IgD-negative memory B cell (primary cell): ENCODE results near the gene PTPRH. TPM values are rescaled to one million over a fixed set of nuclear protein-coding genes. Genes with fewer than 3 reads are reported as not detected.
"Not testable (repeated sequence)": the region's sequence is repeated elsewhere in the genome, so short reads cannot be mapped to it uniquely, and the experiment has no call there.

ENCODE experiments used
- H3K27ac Mint-ChIP-seq, 3 donors: one replicate each; pipeline ENCODE4 v1.8.0; 2020 to 2022; ENCODE audit warnings: mild to moderate bottlenecking in 3 of 3, mixed read lengths in 3 of 3, moderate library complexity in 1 of 3
- H3K27me3 Mint-ChIP-seq: one replicate; pipeline ENCODE4 v1.8.0; 2021; ENCODE audit warnings: mixed read lengths
- H3K36me3 Mint-ChIP-seq: one replicate; pipeline ENCODE4 v1.8.0; 2020; ENCODE audit warnings: mild to moderate bottlenecking, mixed read lengths
- H3K4me1 Mint-ChIP-seq, 3 donors: one replicate each; pipeline ENCODE4 v1.8.0; 2020 to 2022; ENCODE audit warnings: mixed read lengths in 3 of 3, mild to moderate bottlenecking in 1 of 3
- H3K4me3 Mint-ChIP-seq, 4 donors: one replicate each; pipeline ENCODE4 v1.8.0; 2020 to 2022; ENCODE audit warnings: mild to moderate bottlenecking in 4 of 4, mixed read lengths in 4 of 4, moderate library complexity in 3 of 4
- H3K9me3 Mint-ChIP-seq, 3 donors: one replicate each; pipeline ENCODE4 v1.8.0; 2020 to 2021; ENCODE audit warnings: mixed read lengths in 3 of 3, mild to moderate bottlenecking in 1 of 3
- polyA plus RNA-seq: library from polyadenylated mRNA; unstranded; fragments of 300-500 nt; fragmentation: Illumina TruSeq; gene quantifications from one replicate; pipeline ENCODE4 v1.2.3, GENCODE V29; 2021

Gene PTPRH
- polyA plus RNA-seq, 1 donor from 2014 or later: not detected

- Mint-ChIP-seq H3K9me3 (peaks cover 3 to 4% (median 3%) of the 10 kb centered on the region in 3 donors), H3K27me3 (peaks cover 55% of the 10 kb centered on the region), H3K4me3 (no peak overlapping the region), H3K27ac (no peak overlapping the region), H3K4me1 (peaks cover 0 to 10% (median 8%) of the 10 kb centered on the region in 3 donors), H3K36me3 (no peaks in the 10 kb centered on the region)
Measured at GRCh38 chr19:55169136-55169535, 40.2 kb downstream of the PTPRH start.

GRCh38 chr19:55166530-55167268 lies 42.6 kb downstream of the PTPRH start, which contains the start of gene DNAAF3:
Gene DNAAF3, minus strand, starts transcription at chr19:55166613. Its CDS starts 200 bp downstream, at chr19:55166413.
- H3K4me1 Mint-ChIP-seq: peaks cover 0 to 8% (median 8%) of the 10 kb centered on the region in 3 donors
- H3K4me3 Mint-ChIP-seq: peak within 1 kb of the TSS in 3 of 4 donors; percentile 25 to 76 (median 69)
- peaks cover 3 to 4% (median 3%) of the 10 kb centered on the region in 3 donors for H3K9me3 Mint-ChIP-seq
- H3K27me3 Mint-ChIP-seq: peaks cover 49% of the 10 kb centered on the region
- no peaks in the 10 kb centered on the region for H3K36me3 Mint-ChIP-seq
- H3K27ac Mint-ChIP-seq: peak within 1 kb of the TSS; percentile 25 to 85 (median 64)

- Mint-ChIP-seq H3K36me3 (no peaks in the 10 kb centered on the region), H3K27me3 (peaks cover 45% of the 10 kb centered on the region), H3K4me3 (peak overlapping the region in 3 of 4 donors; percentile 21 to 76 (median 69)), H3K4me1 (peaks cover 0 to 8% (median 8%) of the 10 kb centered on the region in 3 donors), H3K9me3 (peaks cover 3 to 4% (median 3%) of the 10 kb centered on the region in 3 donors), H3K27ac (peak overlapping the region in 2 of 3 donors; percentile 23 to 85)
Measured at GRCh38 chr19:55165952-55166529, 43.3 kb downstream of the PTPRH start.

GRCh38 chr19:55161571-55162322 lies 47.6 kb downstream of the PTPRH start:
- Mint-ChIP-seq H3K4me3 (no peak overlapping the region), H3K4me1 (peaks cover 0 to 4% (median 3%) of the 10 kb centered on the region in 3 donors), H3K36me3 (no peaks in the 10 kb centered on the region), H3K27ac (no peak overlapping the region), H3K9me3 (peaks cover under 1 to 4% (median 2%) of the 10 kb centered on the region in 3 donors), H3K27me3 (peaks cover 48% of the 10 kb centered on the region)

- Mint-ChIP-seq H3K4me3 (no peak overlapping the region), H3K4me1 (peaks cover 0 to 1% (median 0%) of the 10 kb centered on the region in 3 donors), H3K36me3 (no peaks in the 10 kb centered on the region), H3K27me3 (peaks cover 49% of the 10 kb centered on the region), H3K27ac (no peak overlapping the region), H3K9me3 (peaks cover 0 to 3% (median 0%) of the 10 kb centered on the region in 3 donors)
Measured at GRCh38 chr19:55160986-55161365, 48.3 kb downstream of the PTPRH start.

- peaks cover 0 to 1% (median 0%) of the 10 kb centered on the region in 3 donors for H3K4me1 Mint-ChIP-seq
- H3K4me3 Mint-ChIP-seq: peak overlapping the region in 1 of 4 donors; percentile 41
- H3K27me3 Mint-ChIP-seq: peaks cover 46% of the 10 kb centered on the region
- peak overlapping the region in 1 of 3 donors; percentile 71 for H3K27ac Mint-ChIP-seq
- peaks cover 0 to 3% (median 0%) of the 10 kb centered on the region in 3 donors for H3K9me3 Mint-ChIP-seq
- no peaks in the 10 kb centered on the region for H3K36me3 Mint-ChIP-seq
Measured at GRCh38 chr19:55160128-55160985, 48.9 kb downstream of the PTPRH start.

GRCh38 chr19:55158848-55159749 lies 50.2 kb downstream of the PTPRH start:
- Mint-ChIP-seq H3K4me1 (peaks cover 0 to 8% (median 2%) of the 10 kb centered on the region in 3 donors), H3K36me3 (peaks cover 6% of the 10 kb centered on the region), H3K4me3 (no peak overlapping the region), H3K27me3 (peaks cover 47% of the 10 kb centered on the region), H3K9me3 (peaks cover 0 to 7% (median 0%) of the 10 kb centered on the region in 3 donors), H3K27ac (no peak overlapping the region)

- peaks cover 44% of the 10 kb centered on the region for H3K27me3 Mint-ChIP-seq
- H3K4me1 Mint-ChIP-seq: peaks cover 0 to 12% (median 6%) of the 10 kb centered on the region in 3 donors
- peaks cover 0 to 8% (median 0%) of the 10 kb centered on the region in 3 donors for H3K9me3 Mint-ChIP-seq
- no peak overlapping the region for H3K4me3 Mint-ChIP-seq
- H3K27ac Mint-ChIP-seq: no peak overlapping the region
- H3K36me3 Mint-ChIP-seq: peaks cover 6% of the 10 kb centered on the region
Measured at GRCh38 chr19:55158423-55158822, 50.9 kb downstream of the PTPRH start.

GRCh38 chr19:55157064-55157908 lies 52.0 kb downstream of the PTPRH start, which contains the start of gene TNNI3:
Gene TNNI3, minus strand, starts transcription at chr19:55157732. Its CDS starts 143 bp downstream, at chr19:55157589.
- Mint-ChIP-seq H3K27me3 (peaks cover 40% of the 10 kb centered on the region), H3K4me3 (peak within 1 kb of the TSS in 1 of 4 donors; percentile 21), H3K9me3 (peaks cover 0 to 8% (median 0%) of the 10 kb centered on the region in 3 donors), H3K4me1 (peaks cover 0 to 13% (median 7%) of the 10 kb centered on the region in 3 donors), H3K27ac (no peak within 1 kb of the TSS), H3K36me3 (peaks cover 6% of the 10 kb centered on the region)

- Mint-ChIP-seq H3K9me3 (peaks cover 0 to 14% (median 0%) of the 10 kb centered on the region in 3 donors), H3K4me3 (peak overlapping the region in 1 of 4 donors; percentile 21), H3K36me3 (peaks cover 6% of the 10 kb centered on the region), H3K27ac (no peak overlapping the region), H3K4me1 (peaks cover 0 to 18% (median 11%) of the 10 kb centered on the region in 3 donors), H3K27me3 (peaks cover 38% of the 10 kb centered on the region)
Measured at GRCh38 chr19:55156202-55157063, 52.9 kb downstream of the PTPRH start.

- Mint-ChIP-seq H3K27me3 (peaks cover 38% of the 10 kb centered on the region), H3K4me3 (peak overlapping the region in 1 of 4 donors; percentile 65), H3K9me3 (peaks cover 0 to 16% (median 0%) of the 10 kb centered on the region in 3 donors), H3K4me1 (peaks cover 0 to 18% (median 11%) of the 10 kb centered on the region in 3 donors)
- not testable (repeated sequence) for H3K36me3 Mint-ChIP-seq, H3K27ac Mint-ChIP-seq
Measured at GRCh38 chr19:55155784-55156183, 53.5 kb downstream of the PTPRH start.
